GM23338 (cell line): ENCODE results near the gene PTPRF. TPM values are rescaled to one million over a fixed set of nuclear protein-coding genes. Genes with fewer than 3 reads are reported as not detected.

Source experiments
- ATAC-seq: fragments of 200-7000 bp; cut with Tn5 transposase; 3 replicates; pipeline ENCODE4 v1.9.1; 2020
- DNase-seq: peaks from one replicate; pipeline ENCODE4 v3.0.0-alpha.2; 2015; ENCODE audit warnings: low spot score
- H2AFZ ChIP-seq: fragments of 200-600 bp; sonication (generic); 2 replicates; pipeline ENCODE4 v1.8.0; 2016; ENCODE audit warnings: antibody characterized with exemption, mild to moderate bottlenecking, moderate library complexity
- H3F3A ChIP-seq: fragments of 200-600 bp; sonication (generic); replicated peaks from 2 replicates; pipeline ENCODE4 v1.8.0; 2017; ENCODE audit warnings: antibody characterized with exemption, mixed run types, low read depth
- H3K27ac ChIP-seq: fragments of 200-600 bp; sonication (generic); 2 replicates; pipeline ENCODE4 v1.6.1; 2016; ENCODE audit warnings: low read depth
- H3K27me3 ChIP-seq: fragments of 200-600 bp; sonication (generic); 2 replicates; pipeline ENCODE4 v1.8.0; 2016; ENCODE audit warnings: mild to moderate bottlenecking, mixed run types, moderate library complexity; ENCODE audit not compliant: insufficient read depth
- H3K36me3 ChIP-seq: fragments of 200-600 bp; sonication (generic); 2 replicates; pipeline ENCODE4 v1.8.0; 2016; ENCODE audit warnings: mild to moderate bottlenecking; ENCODE audit not compliant: insufficient read depth
- H3K4me1 ChIP-seq: fragments of 200-600 bp; sonication (generic); 2 replicates; pipeline ENCODE4 v1.8.0; 2016; ENCODE audit warnings: mild to moderate bottlenecking, moderate library complexity; ENCODE audit not compliant: insufficient read depth
- H3K4me2 ChIP-seq: fragments of 200-600 bp; sonication (generic); 2 replicates; pipeline ENCODE4 v1.7.1; 2017; ENCODE audit warnings: mixed run types
- H3K4me3 ChIP-seq: fragments of 200-600 bp; sonication (generic); 2 replicates; pipeline ENCODE4 v1.6.1; 2016; ENCODE audit warnings: mixed run types
- H3K79me2 ChIP-seq: fragments of 200-600 bp; sonication (generic); replicated peaks from 2 replicates; pipeline ENCODE4 v1.8.0; 2017; ENCODE audit warnings: mild to moderate bottlenecking; ENCODE audit not compliant: insufficient read depth
- H3K9me2 ChIP-seq: fragments of 200-600 bp; sonication (generic); 2 replicates; pipeline ENCODE4 v1.8.0; 2017; ENCODE audit not compliant: insufficient read depth
- H4K20me1 ChIP-seq: fragments of 200-600 bp; sonication (generic); replicated peaks from 2 replicates; pipeline ENCODE4 v1.8.0; 2017; ENCODE audit warnings: mild to moderate bottlenecking; ENCODE audit not compliant: insufficient read depth
- H3K27ac Mint-ChIP-seq: 2 replicates; pipeline ENCODE4 v1.8.0; 2020; ENCODE audit warnings: inconsistent platforms, mild to moderate bottlenecking, moderate library complexity, mixed read lengths
- H3K27me3 Mint-ChIP-seq: 3 replicates; pipeline ENCODE4 v1.8.0; 2022; ENCODE audit warnings: low read depth, mild to moderate bottlenecking, moderate library complexity, mixed read lengths, inconsistent platforms; ENCODE audit not compliant: insufficient read depth, poor library complexity
- H3K36me3 Mint-ChIP-seq: 3 replicates; pipeline ENCODE4 v1.8.0; 2021; ENCODE audit warnings: low read depth, mild to moderate bottlenecking, inconsistent platforms, moderate library complexity, mixed read lengths
- H3K4me1 Mint-ChIP-seq: 3 replicates; pipeline ENCODE4 v1.8.0; 2020; ENCODE audit warnings: mild to moderate bottlenecking, inconsistent platforms, mixed read lengths
- H3K4me3 Mint-ChIP-seq: 3 replicates; pipeline ENCODE4 v1.8.0; 2021; ENCODE audit warnings: moderate library complexity, mild to moderate bottlenecking, inconsistent platforms, mixed read lengths
- H3K9me3 Mint-ChIP-seq: 3 replicates; pipeline ENCODE4 v1.8.0; 2020; ENCODE audit warnings: moderate library complexity, mild to moderate bottlenecking, inconsistent platforms, mixed read lengths
- CREB1 ChIP-seq: fragments of 250-450 bp; sonication (Bioruptor Pico); IDR thresholded peaks from 2 replicates; pipeline ENCODE4 v1.5.0; 2020; ENCODE audit warnings: low read depth, mild to moderate bottlenecking, moderate library complexity
- EZH2phosphoT487 ChIP-seq: fragments of 200-600 bp; sonication (generic); IDR thresholded peaks from one replicate; pipeline ENCODE4 v1.8.1; 2018; ENCODE audit warnings: antibody characterized with exemption; ENCODE audit not compliant: unreplicated experiment
- POLR2AphosphoS5 ChIP-seq: IDR thresholded peaks from 2 replicates; pipeline ENCODE4 v1.6.1; 2016; ENCODE audit warnings: antibody characterized with exemption, low read depth
- ZNF114 ChIP-seq: fragments of 250-450 bp; sonication (Bioruptor Pico); IDR thresholded peaks from 2 replicates; pipeline ENCODE4 v1.5.0; 2020; ENCODE audit warnings: mild to moderate bottlenecking, moderate library complexity
- ZNF331 ChIP-seq: fragments of 250-450 bp; sonication (Bioruptor Pico); IDR thresholded peaks from 2 replicates; pipeline ENCODE4 v1.5.0; 2020; ENCODE audit warnings: low read depth, mild to moderate bottlenecking, moderate library complexity
- polyA plus RNA-seq: library from polyadenylated mRNA; unstranded; fragments of >200 nt; fragmentation: Nextera tagmentation; extraction: Ambion mirVana; gene quantifications from 2 replicates; pipeline ENCODE4 v1.2.1, GENCODE V29; 2016
- total RNA-seq: library from RNA; depleted of rRNA; stranded (reverse); fragments of >200 nt; shearing (Covaris generic); gene quantifications from 2 replicates; pipeline ENCODE4 v1.2.3, GENCODE V29; 2014
- TF ChIP-seq, protein P1 (sequence below), 2 experiments: fragments of 200-600 bp in 1 of 2; sonication (generic) in 1 of 2; conservative IDR thresholded peaks; 2 replicates each; pipeline versions ENCODE4 v1.5.1 to v1.6.1; 2016 to 2017; ENCODE audit warnings: antibody characterized with exemption in 2 of 2, low read depth in 2 of 2, mild to moderate bottlenecking in 2 of 2, moderate library complexity in 1 of 2
- TF ChIP-seq, protein P2 (sequence below): IDR thresholded peaks from 2 replicates; pipeline ENCODE4 v1.6.1; 2016; ENCODE audit warnings: antibody characterized with exemption
- TF ChIP-seq, protein P3 (sequence below): IDR thresholded peaks from one replicate; pipeline ENCODE4 v1.6.1; 2018; ENCODE audit warnings: antibody characterized with exemption; ENCODE audit not compliant: unreplicated experiment

PTPRF gene
- total and polyA plus RNA-seq, 2 experiments from 2014 or later, result 52.4 to 173 TPM

DNA sequence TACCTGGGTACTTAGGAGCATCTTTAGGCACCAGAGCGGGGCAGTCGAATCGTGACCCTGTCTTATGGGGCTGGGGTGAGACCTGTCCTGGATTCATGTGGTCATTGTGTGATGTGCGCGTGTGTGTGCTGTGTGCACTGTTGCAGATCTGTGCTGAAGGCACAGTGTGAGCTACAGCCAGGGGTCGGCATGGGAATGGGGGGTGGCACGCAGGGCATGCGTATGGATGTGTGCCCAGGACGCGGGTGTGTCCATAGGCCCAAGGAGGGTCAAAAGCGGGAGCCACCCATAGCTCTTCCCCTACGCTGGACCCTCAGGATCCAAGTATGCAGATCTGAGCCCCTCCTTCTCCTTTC lies 14.6 kb downstream of the PTPRF start (continued):
- TF ChIP-seq, protein P1, sequence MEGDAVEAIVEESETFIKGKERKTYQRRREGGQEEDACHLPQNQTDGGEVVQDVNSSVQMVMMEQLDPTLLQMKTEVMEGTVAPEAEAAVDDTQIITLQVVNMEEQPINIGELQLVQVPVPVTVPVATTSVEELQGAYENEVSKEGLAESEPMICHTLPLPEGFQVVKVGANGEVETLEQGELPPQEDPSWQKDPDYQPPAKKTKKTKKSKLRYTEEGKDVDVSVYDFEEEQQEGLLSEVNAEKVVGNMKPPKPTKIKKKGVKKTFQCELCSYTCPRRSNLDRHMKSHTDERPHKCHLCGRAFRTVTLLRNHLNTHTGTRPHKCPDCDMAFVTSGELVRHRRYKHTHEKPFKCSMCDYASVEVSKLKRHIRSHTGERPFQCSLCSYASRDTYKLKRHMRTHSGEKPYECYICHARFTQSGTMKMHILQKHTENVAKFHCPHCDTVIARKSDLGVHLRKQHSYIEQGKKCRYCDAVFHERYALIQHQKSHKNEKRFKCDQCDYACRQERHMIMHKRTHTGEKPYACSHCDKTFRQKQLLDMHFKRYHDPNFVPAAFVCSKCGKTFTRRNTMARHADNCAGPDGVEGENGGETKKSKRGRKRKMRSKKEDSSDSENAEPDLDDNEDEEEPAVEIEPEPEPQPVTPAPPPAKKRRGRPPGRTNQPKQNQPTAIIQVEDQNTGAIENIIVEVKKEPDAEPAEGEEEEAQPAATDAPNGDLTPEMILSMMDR (conservative IDR thresholded peaks at IDR 0.05; ENCODE audit: low read depth in 2 of 2), result no peak
- TF ChIP-seq EZH2phosphoT487, result no peak

DNA sequence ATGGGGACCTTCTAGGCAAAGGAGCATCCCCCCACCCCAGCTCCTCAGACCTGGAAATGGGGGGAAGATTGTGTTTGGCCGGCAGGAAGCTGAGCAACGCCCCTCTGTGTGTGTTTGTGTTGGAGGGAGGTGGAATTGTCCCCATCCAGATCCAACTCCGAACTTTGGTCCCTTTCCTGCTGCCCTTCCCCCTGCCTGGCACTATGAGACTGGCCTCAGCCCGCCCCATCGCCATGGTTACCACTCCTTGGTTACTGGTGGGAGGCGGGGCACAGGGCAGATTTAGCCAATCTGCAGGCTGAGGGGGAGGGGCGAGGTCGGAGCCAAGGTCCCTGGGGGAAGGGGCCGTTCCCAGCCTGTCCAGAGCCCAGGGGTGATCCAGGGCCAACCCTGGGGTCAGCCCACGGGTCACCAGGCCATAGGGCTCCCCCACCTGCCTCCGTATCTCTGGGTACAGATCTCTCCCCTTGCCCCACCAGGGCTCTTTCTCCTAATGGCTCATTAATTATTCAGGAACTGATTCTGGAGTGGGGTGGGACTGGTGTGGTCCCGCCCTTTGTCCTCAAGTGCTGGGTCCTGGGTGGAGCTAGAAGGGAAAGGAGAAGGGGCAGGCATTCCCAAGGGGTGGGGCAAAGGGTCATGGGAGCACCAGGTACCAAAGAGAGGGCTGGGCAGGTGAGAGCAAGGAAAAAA lies 15.2 kb downstream of the PTPRF start:
- H3K27ac Mint-ChIP-seq, result peak overlapping the region; percentile 97
- H3K4me1 ChIP-seq, result peaks cover 53% of the 10 kb centered on the region
- no peaks in the 10 kb centered on the region; the same call in 1 of the 2 replicates for H3K36me3 ChIP-seq
- peak; percentile 65 for ATAC-seq
- peak; percentile 99 for DNase-seq
- peaks cover 49% of the 10 kb centered on the region for H3K79me2 ChIP-seq
- no peaks in the 10 kb centered on the region for H3K9me2 ChIP-seq
- peaks cover 25% of the 10 kb centered on the region for H3K36me3 Mint-ChIP-seq
- H3K4me3 ChIP-seq, result peak overlapping the region; percentile 35
- peaks cover 19% of the 10 kb centered on the region for H3K27me3 Mint-ChIP-seq
- 0 out of 2 replicates have a peak overlapping the region, but pooled peaks have one; percentile 45 for H3K27ac ChIP-seq
- TF ChIP-seq, protein P2, sequence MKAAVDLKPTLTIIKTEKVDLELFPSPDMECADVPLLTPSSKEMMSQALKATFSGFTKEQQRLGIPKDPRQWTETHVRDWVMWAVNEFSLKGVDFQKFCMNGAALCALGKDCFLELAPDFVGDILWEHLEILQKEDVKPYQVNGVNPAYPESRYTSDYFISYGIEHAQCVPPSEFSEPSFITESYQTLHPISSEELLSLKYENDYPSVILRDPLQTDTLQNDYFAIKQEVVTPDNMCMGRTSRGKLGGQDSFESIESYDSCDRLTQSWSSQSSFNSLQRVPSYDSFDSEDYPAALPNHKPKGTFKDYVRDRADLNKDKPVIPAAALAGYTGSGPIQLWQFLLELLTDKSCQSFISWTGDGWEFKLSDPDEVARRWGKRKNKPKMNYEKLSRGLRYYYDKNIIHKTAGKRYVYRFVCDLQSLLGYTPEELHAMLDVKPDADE, result no peak
- TF ChIP-seq, protein P3, sequence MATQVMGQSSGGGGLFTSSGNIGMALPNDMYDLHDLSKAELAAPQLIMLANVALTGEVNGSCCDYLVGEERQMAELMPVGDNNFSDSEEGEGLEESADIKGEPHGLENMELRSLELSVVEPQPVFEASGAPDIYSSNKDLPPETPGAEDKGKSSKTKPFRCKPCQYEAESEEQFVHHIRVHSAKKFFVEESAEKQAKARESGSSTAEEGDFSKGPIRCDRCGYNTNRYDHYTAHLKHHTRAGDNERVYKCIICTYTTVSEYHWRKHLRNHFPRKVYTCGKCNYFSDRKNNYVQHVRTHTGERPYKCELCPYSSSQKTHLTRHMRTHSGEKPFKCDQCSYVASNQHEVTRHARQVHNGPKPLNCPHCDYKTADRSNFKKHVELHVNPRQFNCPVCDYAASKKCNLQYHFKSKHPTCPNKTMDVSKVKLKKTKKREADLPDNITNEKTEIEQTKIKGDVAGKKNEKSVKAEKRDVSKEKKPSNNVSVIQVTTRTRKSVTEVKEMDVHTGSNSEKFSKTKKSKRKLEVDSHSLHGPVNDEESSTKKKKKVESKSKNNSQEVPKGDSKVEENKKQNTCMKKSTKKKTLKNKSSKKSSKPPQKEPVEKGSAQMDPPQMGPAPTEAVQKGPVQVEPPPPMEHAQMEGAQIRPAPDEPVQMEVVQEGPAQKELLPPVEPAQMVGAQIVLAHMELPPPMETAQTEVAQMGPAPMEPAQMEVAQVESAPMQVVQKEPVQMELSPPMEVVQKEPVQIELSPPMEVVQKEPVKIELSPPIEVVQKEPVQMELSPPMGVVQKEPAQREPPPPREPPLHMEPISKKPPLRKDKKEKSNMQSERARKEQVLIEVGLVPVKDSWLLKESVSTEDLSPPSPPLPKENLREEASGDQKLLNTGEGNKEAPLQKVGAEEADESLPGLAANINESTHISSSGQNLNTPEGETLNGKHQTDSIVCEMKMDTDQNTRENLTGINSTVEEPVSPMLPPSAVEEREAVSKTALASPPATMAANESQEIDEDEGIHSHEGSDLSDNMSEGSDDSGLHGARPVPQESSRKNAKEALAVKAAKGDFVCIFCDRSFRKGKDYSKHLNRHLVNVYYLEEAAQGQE, result no peak
- TF ChIP-seq CREB1 (CRISPR knock-in tag) (no peak; the same call in 1 of the 2 replicates), ZNF114 (no peak), POLR2AphosphoS5 (no peak), ZNF331 (CRISPR knock-in tag) (no peak), EZH2phosphoT487 (no peak)
- TF ChIP-seq, protein P1 (conservative IDR thresholded peaks at IDR 0.05; ENCODE audit: low read depth in 2 of 2), result no peak
- no peak overlapping the region for H2AFZ ChIP-seq
- peaks cover 18% of the 10 kb centered on the region for H4K20me1 ChIP-seq
- H3F3A ChIP-seq, result peaks cover 8% of the 10 kb centered on the region
- H3K27me3 ChIP-seq, result no peaks in the 10 kb centered on the region
- peaks cover 67% of the 10 kb centered on the region for H3K4me1 Mint-ChIP-seq
- H3K4me3 Mint-ChIP-seq, result peak overlapping the region; percentile 66
- no peaks in the 10 kb centered on the region; the same call in 2 of the 3 replicates for H3K9me3 Mint-ChIP-seq
- H3K4me2 ChIP-seq, result peak overlapping the region; percentile 72
